CD4-positive, alpha-beta T cell (primary cell): ENCODE measurements around the gene IPMK. TPM values are rescaled to one million over a fixed set of nuclear protein-coding genes. Genes with fewer than 3 reads are reported as not detected.
"Not testable (repeated sequence)": the region's sequence is repeated elsewhere in the genome, so short reads cannot be mapped to it uniquely, and the experiment has no call there.

Experiments used
- ATAC-seq: fragments of 200-7000 bp; cut with Tn5 transposase; one replicate; pipeline ENCODE4 v1.10.0; 2022; ENCODE audit warnings: mild to moderate bottlenecking; ENCODE audit not compliant: poor library complexity
- CTCF ChIA-PET: fragments of 350-600 bp; sonication (Branson Sonifier 250); formaldehyde crosslinking; loops from one replicate; lab custom pipeline; 2021; ENCODE audit warnings: antibody characterized with exemption, inconsistent platforms; lab: Charles Lee
- POLR2A ChIA-PET: fragments of 350-600 bp; sonication (Branson Sonifier 250); formaldehyde crosslinking; loops from one replicate; lab custom pipeline; 2021; ENCODE audit warnings: antibody characterized with exemption, inconsistent platforms; lab: Charles Lee
- DNase-seq, 14 experiments: peaks; one replicate each; pipeline ENCODE4 v3.0.0-alpha.2; 2013 to 2020; ENCODE audit warnings: mixed read lengths in 2 of 14
- H3K27ac ChIP-seq, 2 donors: one replicate each; pipeline versions ENCODE4 v1.5.1 to v1.7.0; 2013; ENCODE audit warnings: low read length in 2 of 2, low read depth in 1 of 2, mild to moderate bottlenecking in 1 of 2
- H3K27me3 ChIP-seq, 2 experiments: 1 replicate in 1 of 2; 2 replicates in 1 of 2; pipeline versions ENCODE4 v1.6.1 to v1.7.0; 2013; ENCODE audit warnings: low read length in 2 of 2, control low read depth in 1 of 2, mild to moderate bottlenecking in 1 of 2, moderate library complexity in 1 of 2; ENCODE audit not compliant: insufficient read depth in 2 of 2, control insufficient read depth in 1 of 2
- H3K36me3 ChIP-seq: one replicate; pipeline ENCODE4 v1.6.1; 2013; ENCODE audit warnings: low read length, control low read depth; ENCODE audit not compliant: insufficient read depth
- H3K4me1 ChIP-seq: one replicate; pipeline ENCODE4 v1.6.1; 2013; ENCODE audit warnings: low read length, control low read depth; ENCODE audit not compliant: insufficient read depth
- H3K4me3 ChIP-seq: one replicate; pipeline ENCODE4 v1.5.1; 2013; ENCODE audit warnings: mild to moderate bottlenecking, low read length, moderate library complexity
- H3K9me3 ChIP-seq, 2 experiments: 1 replicate in 1 of 2; 2 replicates in 1 of 2; pipeline versions ENCODE4 v1.6.1 to v1.7.0; 2013; ENCODE audit warnings: low read length in 2 of 2, mild to moderate bottlenecking in 2 of 2, control low read depth in 1 of 2, moderate library complexity in 1 of 2; ENCODE audit not compliant: control insufficient read depth in 1 of 2, insufficient read depth in 1 of 2
- H3K27ac Mint-ChIP-seq: one replicate; pipeline ENCODE4 v1.8.0; 2020; ENCODE audit warnings: mixed read lengths
- H3K27me3 Mint-ChIP-seq: one replicate; pipeline ENCODE4 v1.8.0; 2021; ENCODE audit warnings: mixed read lengths
- H3K36me3 Mint-ChIP-seq: one replicate; pipeline ENCODE4 v1.8.0; 2021; ENCODE audit warnings: low read depth, mixed read lengths
- H3K4me1 Mint-ChIP-seq: one replicate; pipeline ENCODE4 v1.8.0; 2021; ENCODE audit warnings: low read depth, mixed read lengths
- H3K4me3 Mint-ChIP-seq: one replicate; pipeline ENCODE4 v1.8.0; 2020; ENCODE audit warnings: mild to moderate bottlenecking, mixed read lengths
- H3K9me3 Mint-ChIP-seq: one replicate; pipeline ENCODE4 v1.8.0; 2020; ENCODE audit warnings: mixed read lengths
- intact Hi-C, 2 experiments: fragments of 100-400 bp; cut with DNase I in 1 of 2; cut with micrococcal nuclease in 1 of 2; formaldehyde crosslinking; loops; one replicate each; pipeline versions ENCODE4 v1.15.1 to v1.9.0; 2023 to 2025; cut with DNase I, micrococcal nuclease
- total RNA-seq, 174 experiments: library from RNA in 2 of 174; stranded (reverse) in 2 of 174; gene quantifications; one replicate each; pipeline ENCODE4 v1.2.3 and lab custom pipeline; 2021 to 2026
- TF ChIP-seq, protein P1 (sequence below): fragments of 200-600 bp; IDR thresholded peaks from one replicate; pipeline ENCODE4 v1.8.0; 2022; ENCODE audit warnings: antibody characterized with exemption, mild to moderate bottlenecking

Gene IPMK
- total RNA-seq, 2 experiments from 2014 or later, result 1.4 to 1.5 TPM

DNA sequence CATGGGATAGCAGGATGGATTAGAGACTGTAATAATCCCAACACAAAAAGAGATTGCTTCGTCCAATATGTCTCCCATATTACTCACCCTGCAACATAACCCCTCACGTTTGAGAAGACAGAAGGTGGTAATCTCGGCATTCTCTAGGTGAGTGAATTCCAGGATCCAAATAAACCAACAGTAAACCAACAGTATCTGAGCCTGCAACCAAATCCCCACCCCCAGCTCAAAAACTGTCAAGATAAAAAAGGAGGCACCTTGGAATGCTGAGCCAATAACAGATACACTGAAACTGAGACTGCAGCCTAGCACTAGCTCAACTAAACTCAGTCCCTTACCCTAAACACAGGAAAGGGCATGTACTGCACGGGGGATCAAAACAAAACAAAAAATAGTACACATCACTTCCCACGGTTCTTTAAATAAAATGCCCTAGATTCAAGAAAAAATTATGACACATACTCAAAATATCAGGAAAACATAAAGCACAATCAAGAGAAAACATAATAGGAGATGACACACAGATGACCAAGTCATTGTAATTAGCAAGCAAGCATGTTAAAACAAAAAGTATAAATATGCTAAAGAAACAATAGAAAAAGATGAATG is 28.0 kb downstream of the IPMK start:
- no peak overlapping the region for H3K27ac Mint-ChIP-seq
- H3K36me3 ChIP-seq, result peaks cover 22% of the 10 kb centered on the region
- no peaks in the 10 kb centered on the region for H3K9me3 Mint-ChIP-seq
- peaks cover 52% of the 10 kb centered on the region for H3K36me3 Mint-ChIP-seq
- H3K4me1 ChIP-seq, result no peaks in the 10 kb centered on the region
- ChIA-PET CTCF (no interaction called here), POLR2A (no interaction called here)
- H3K27me3 Mint-ChIP-seq, result no peaks in the 10 kb centered on the region
- no peaks in the 10 kb centered on the region for H3K27me3 ChIP-seq
- H3K27ac ChIP-seq, result no peak overlapping the region
- DNase-seq, result no peak
- no peak for ATAC-seq
- peaks cover 0 to 14% of the 10 kb centered on the region in 2 experiments for H3K9me3 ChIP-seq
- intact Hi-C loops, result no loop called here
- H3K4me3 Mint-ChIP-seq, result no peak overlapping the region
- TF ChIP-seq, protein P1, sequence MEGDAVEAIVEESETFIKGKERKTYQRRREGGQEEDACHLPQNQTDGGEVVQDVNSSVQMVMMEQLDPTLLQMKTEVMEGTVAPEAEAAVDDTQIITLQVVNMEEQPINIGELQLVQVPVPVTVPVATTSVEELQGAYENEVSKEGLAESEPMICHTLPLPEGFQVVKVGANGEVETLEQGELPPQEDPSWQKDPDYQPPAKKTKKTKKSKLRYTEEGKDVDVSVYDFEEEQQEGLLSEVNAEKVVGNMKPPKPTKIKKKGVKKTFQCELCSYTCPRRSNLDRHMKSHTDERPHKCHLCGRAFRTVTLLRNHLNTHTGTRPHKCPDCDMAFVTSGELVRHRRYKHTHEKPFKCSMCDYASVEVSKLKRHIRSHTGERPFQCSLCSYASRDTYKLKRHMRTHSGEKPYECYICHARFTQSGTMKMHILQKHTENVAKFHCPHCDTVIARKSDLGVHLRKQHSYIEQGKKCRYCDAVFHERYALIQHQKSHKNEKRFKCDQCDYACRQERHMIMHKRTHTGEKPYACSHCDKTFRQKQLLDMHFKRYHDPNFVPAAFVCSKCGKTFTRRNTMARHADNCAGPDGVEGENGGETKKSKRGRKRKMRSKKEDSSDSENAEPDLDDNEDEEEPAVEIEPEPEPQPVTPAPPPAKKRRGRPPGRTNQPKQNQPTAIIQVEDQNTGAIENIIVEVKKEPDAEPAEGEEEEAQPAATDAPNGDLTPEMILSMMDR, result no peak
- H3K4me1 Mint-ChIP-seq, result peaks cover 42% of the 10 kb centered on the region
- no peak overlapping the region for H3K4me3 ChIP-seq

DNA sequence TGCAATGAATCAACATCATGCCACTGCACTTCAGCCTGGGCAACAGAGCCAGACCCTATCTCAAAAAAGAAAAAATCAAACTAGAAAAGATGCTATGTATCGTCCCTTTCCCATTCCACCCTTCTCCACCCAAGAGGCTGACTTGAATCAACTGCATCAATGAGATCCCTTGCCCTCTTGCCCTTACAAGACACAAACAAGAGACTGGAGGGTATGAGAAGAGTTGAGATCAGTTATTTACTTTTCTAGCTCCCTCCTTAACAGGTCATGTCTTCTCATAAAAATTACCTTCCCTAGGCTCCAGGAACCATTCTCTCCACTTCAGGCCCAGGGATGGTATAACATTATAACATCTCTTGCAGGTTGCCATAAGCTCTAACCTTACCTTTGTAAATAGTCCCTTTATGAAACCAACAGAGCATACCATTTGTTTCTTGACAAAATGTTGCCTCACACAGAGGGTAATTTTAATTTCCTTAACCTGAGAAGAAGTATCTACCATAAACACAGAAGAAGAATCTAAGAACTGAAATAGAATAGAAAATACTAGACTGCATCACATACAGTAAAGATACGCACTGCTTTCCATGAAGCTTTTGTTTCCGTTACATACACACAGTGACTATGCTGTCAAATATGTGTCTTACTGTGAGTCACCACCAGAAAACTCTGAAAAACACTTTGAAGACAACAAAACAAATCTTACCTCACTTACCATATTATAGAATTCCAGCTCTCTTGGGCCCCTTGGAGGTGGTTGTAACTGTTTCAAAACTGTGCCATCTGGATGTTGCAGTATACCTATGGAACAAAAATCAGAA is 30.5 kb downstream of the IPMK start:
- Histone ChIP-seq H3K4me1 (no peaks in the 10 kb centered on the region), H3K4me3 (no peak overlapping the region), H3K27me3 (no peaks in the 10 kb centered on the region), H3K36me3 (peaks cover 22% of the 10 kb centered on the region), H3K9me3 (no peaks in the 10 kb centered on the region), H3K27ac (no peak overlapping the region)
- H3K9me3 Mint-ChIP-seq, result no peaks in the 10 kb centered on the region
- H3K36me3 Mint-ChIP-seq, result peaks cover 67% of the 10 kb centered on the region
- H3K4me3 Mint-ChIP-seq, result no peak overlapping the region
- TF ChIP-seq, protein P1, result no peak
- H3K4me1 Mint-ChIP-seq, result peaks cover 40% of the 10 kb centered on the region
- ChIA-PET POLR2A (no interaction called here), CTCF (no interaction called here)
- no peaks in the 10 kb centered on the region for H3K27me3 Mint-ChIP-seq
- ATAC-seq (no peak), DNase-seq (no peak)
- no peak overlapping the region for H3K27ac Mint-ChIP-seq
- intact Hi-C loops, result no loop called here

DNA sequence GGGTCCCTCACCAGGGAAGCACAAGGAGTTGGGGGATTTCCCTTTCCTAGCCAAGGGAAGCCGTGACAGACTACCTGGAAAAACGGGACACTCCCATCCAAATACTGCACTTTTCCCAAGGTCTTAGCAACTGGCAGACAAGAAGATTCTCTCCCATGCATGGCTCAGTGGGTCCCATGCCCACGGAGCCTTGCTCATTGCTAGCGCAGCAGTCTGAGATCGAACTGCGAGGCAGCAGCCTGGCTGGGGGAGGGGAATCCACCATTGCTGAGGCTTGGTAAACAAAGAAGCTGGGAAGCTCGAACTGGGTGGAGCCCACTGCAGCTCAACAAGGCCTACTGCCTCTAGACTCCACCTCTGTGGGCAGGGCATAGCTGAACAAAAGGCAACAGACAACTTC is 37.8 kb downstream of the IPMK start:
- H3K9me3 ChIP-seq, H3K4me3 ChIP-seq, H3K9me3 Mint-ChIP-seq, CTCF ChIA-PET, H3K4me1 Mint-ChIP-seq, H3K27me3 ChIP-seq, H3K27ac Mint-ChIP-seq, H3K27me3 Mint-ChIP-seq, ATAC-seq, H3K4me1 ChIP-seq, POLR2A ChIA-PET, DNase-seq, H3K4me3 Mint-ChIP-seq, H3K27ac ChIP-seq, intact Hi-C loops: not testable (repeated sequence)
- peaks cover 19% of the 10 kb centered on the region for H3K36me3 ChIP-seq
- peaks cover 86% of the 10 kb centered on the region for H3K36me3 Mint-ChIP-seq
